GM06990 (cell line): ENCODE measurements around the gene MNT.

Experiments used
- DNase-seq: peaks from one replicate; pipeline ENCODE4 v3.0.0-alpha.2; 2011; ENCODE audit not compliant: insufficient read length; ENCODE audit errors: extremely low read depth
- H3K27me3 ChIP-seq: replicated peaks from 2 replicates; pipeline ENCODE4 v1.6.0; 2011; ENCODE audit warnings: low read length; ENCODE audit not compliant: control insufficient read depth, insufficient read depth
- H3K36me3 ChIP-seq: 2 replicates; pipeline ENCODE4 v1.5.1; 2011; ENCODE audit warnings: low read length; ENCODE audit not compliant: control insufficient read depth, insufficient read depth
- H3K4me3 ChIP-seq: replicated peaks from 2 replicates; pipeline ENCODE4 v1.5.1; 2011; ENCODE audit warnings: low read depth, mild to moderate bottlenecking, control low read depth, low read length
- TF ChIP-seq, protein P1 (sequence below): IDR thresholded peaks from 2 replicates; pipeline ENCODE4 v1.5.1; 2011; ENCODE audit warnings: low read length, control low read depth, mild to moderate bottlenecking, inconsistent platforms; ENCODE audit not compliant: insufficient read depth, poor library complexity, severe bottlenecking

Gene MNT

DNA sequence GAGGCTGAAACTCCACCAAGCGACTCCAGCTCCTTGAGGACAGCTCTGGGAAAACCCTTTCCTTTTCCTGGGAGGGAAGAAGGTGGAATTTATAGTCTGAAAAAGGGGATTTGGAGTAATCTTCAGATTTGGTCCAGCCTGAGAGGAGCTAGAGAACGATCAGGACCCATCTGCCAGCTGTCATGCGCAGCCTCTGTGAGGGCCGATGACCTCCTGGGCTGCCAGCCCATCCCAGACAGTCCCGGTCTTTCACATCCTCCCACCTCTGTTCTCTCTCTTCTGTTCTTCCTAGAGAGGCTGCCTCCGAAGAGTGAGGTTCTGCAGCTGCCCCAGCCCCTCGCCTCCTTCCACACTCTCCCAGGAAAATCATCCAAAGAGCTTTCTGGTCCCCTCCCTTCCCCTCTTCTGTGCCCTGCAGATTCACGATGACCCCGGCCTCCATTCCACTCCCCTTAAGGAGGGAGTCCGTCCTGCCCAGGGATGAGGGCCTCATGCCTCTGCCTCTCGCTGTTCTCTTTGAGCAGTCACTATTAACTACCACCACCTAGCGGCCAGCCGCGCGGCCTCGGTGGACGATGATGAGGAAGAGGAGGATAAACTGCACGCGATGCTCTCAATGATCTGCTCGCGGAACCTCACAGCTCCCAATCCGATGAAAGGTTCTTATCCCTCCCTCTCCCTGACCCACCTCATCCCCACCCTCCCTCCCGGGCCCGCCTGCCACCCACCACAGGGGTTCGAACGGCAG lies 33.9 kb downstream of the MNT start:
- H3K27me3 ChIP-seq, result no peaks in the 10 kb centered on the region
- no peak overlapping the region for H3K4me3 ChIP-seq
- TF ChIP-seq, protein P1, sequence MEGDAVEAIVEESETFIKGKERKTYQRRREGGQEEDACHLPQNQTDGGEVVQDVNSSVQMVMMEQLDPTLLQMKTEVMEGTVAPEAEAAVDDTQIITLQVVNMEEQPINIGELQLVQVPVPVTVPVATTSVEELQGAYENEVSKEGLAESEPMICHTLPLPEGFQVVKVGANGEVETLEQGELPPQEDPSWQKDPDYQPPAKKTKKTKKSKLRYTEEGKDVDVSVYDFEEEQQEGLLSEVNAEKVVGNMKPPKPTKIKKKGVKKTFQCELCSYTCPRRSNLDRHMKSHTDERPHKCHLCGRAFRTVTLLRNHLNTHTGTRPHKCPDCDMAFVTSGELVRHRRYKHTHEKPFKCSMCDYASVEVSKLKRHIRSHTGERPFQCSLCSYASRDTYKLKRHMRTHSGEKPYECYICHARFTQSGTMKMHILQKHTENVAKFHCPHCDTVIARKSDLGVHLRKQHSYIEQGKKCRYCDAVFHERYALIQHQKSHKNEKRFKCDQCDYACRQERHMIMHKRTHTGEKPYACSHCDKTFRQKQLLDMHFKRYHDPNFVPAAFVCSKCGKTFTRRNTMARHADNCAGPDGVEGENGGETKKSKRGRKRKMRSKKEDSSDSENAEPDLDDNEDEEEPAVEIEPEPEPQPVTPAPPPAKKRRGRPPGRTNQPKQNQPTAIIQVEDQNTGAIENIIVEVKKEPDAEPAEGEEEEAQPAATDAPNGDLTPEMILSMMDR, result no peak
- H3K36me3 ChIP-seq, result peaks cover 6% of the 10 kb centered on the region
- no peak for DNase-seq

- Histone ChIP-seq H3K4me3 (no peak overlapping the region), H3K36me3 (peaks cover 6% of the 10 kb centered on the region), H3K27me3 (no peaks in the 10 kb centered on the region)
- no peak for DNase-seq
- TF ChIP-seq, protein P1, result no peak
These were observed 35.7 kb downstream of the MNT start for GRCh38 chr17:2365132-2365531.

DNA sequence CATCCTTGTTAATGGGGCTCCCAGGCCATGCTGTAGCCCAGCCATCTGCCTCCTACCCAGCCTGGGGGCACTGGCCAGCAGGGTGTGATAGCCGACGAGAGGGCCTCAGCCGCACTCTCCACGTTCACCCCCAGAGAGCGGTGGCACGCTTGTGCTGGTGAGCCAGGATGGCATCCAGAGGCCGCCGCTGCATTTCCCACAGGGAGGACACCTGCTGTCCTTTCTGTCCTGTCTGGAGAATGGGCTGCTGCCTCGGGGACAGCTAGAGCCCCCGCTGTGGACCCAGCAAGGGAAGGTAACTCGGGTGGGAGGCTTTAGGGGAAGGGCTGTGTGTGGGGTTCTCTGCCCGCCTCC lies 36.1 kb downstream of the MNT start:
- H3K36me3 ChIP-seq, result peaks cover 6% of the 10 kb centered on the region
- H3K27me3 ChIP-seq, result no peaks in the 10 kb centered on the region
- TF ChIP-seq, protein P1, result no peak
- DNase-seq, result no peak
- no peak overlapping the region for H3K4me3 ChIP-seq

DNA sequence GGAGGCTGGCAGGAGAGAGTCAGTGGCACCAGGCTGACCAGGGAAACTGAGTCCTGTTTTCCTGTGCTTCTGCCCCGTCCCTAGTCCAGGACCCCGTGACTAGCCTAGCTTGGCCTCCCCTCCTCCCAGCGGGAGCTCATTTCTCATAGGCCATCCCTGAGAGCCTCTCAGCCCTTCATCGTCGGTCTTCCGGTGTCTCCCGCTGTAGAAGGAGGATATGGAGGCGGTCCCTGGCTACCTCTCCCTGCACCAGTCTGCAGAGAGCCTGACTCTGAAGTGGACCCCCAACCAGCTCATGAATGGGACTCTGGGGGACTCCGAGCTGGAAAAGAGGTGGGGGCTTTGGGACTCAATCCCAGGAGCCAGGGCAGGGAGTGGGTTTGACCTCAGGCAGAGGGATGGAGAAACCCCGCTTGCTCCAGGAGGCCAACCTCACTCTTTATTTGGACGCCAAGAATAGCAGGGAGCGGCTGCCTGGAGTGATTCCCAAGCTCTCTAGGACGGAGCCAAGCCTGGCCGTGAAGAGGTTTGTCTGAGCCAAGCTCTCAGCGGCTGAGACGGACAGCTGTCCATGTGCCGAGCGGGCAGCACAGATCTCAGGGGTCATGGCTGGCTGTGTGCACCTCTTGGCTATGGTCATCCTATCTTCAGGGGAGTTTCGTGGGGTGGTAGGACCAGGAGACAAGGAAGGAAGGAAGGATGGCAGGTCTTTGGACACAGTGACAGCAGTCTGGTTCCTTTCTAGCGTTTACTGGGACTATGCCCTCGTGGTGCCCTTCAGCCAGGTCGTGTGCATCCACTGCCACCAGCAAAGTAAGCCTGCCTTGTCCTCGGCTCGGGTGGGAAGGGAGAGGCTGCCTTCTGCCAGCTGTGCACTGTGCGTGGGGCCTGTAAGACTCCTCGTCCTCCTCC lies 36.8 kb downstream of the MNT start:
- no peak for DNase-seq
- H3K4me3 ChIP-seq, result no peak overlapping the region
- no peaks in the 10 kb centered on the region for H3K27me3 ChIP-seq
- TF ChIP-seq, protein P1, result no peak
- H3K36me3 ChIP-seq, result peaks cover 6% of the 10 kb centered on the region

DNA sequence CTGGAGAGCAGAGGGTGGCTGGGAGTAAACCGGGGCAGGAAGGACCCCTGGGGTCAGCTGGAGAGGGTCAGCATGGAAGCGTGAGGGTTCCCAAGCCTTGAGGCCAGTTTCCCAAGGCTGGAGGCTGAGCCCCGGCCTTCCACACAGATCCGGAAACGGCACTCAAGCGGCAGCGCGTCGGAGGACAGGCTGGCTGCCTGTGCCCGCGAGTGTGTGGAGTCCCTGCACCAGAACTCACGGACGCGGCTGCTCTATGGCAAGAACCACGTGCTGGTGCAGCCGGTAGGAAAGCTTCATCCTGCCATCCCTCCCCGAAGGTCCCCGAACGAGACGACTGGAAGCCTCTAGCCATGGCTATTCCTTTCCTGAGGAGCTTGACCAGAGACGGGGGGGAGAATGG lies 37.5 kb downstream of the MNT start:
- TF ChIP-seq, protein P1, result no peak
- H3K27me3 ChIP-seq, result no peaks in the 10 kb centered on the region
- H3K36me3 ChIP-seq, result peaks cover 6% of the 10 kb centered on the region
- no peak for DNase-seq
- no peak overlapping the region for H3K4me3 ChIP-seq
